H9 (cell line): Measurements from ENCODE around the gene SLC7A14. TPM values are rescaled to one million over a fixed set of nuclear protein-coding genes. Genes with fewer than 3 reads are reported as not detected.

Experiments
- DNase-seq: peaks from one replicate; pipeline ENCODE4 v3.0.0-alpha.2; 2017
- H2AFZ ChIP-seq: one replicate; pipeline ENCODE4 v1.6.1; 2013; ENCODE audit warnings: mild to moderate bottlenecking, low read length, control low read depth, moderate library complexity
- H2AK5ac ChIP-seq: 2 replicates; pipeline ENCODE4 v1.6.1; 2013; ENCODE audit warnings: low read length, control low read depth, mixed read lengths; ENCODE audit not compliant: insufficient read length
- H2BK120ac ChIP-seq: one replicate; pipeline ENCODE4 v1.6.1; 2013; ENCODE audit warnings: low read depth, mild to moderate bottlenecking, low read length, control low read depth, inconsistent platforms; ENCODE audit not compliant: poor library complexity, severe bottlenecking
- H2BK12ac ChIP-seq: 2 replicates; pipeline ENCODE4 v1.6.1; 2013; ENCODE audit warnings: low read length, control low read depth, mixed read lengths, low read depth; ENCODE audit not compliant: insufficient read length
- H2BK15ac ChIP-seq: 2 replicates; pipeline ENCODE4 v1.6.1; 2013; ENCODE audit warnings: low read depth, low read length, control low read depth
- H2BK20ac ChIP-seq: one replicate; pipeline ENCODE4 v1.6.1; 2013; ENCODE audit warnings: low read depth, mild to moderate bottlenecking, low read length, control low read depth, inconsistent platforms; ENCODE audit not compliant: poor library complexity, severe bottlenecking
- H2BK5ac ChIP-seq: 2 replicates; pipeline ENCODE4 v1.6.1; 2013; ENCODE audit warnings: low read length, control low read depth, mixed read lengths; ENCODE audit not compliant: insufficient read length
- H3K14ac ChIP-seq: 2 replicates; pipeline ENCODE4 v1.6.1; 2013; ENCODE audit warnings: low read length, control low read depth; ENCODE audit not compliant: insufficient read depth
- H3K18ac ChIP-seq: 2 replicates; pipeline ENCODE4 v1.6.1; 2013; ENCODE audit warnings: low read depth, mild to moderate bottlenecking, mixed read lengths, low read length, control low read depth; ENCODE audit not compliant: insufficient read length
- H3K23ac ChIP-seq: 2 replicates; pipeline ENCODE4 v1.6.1; 2013; ENCODE audit warnings: low read length, control low read depth, mixed read lengths, low read depth; ENCODE audit not compliant: insufficient read length
- H3K23me2 ChIP-seq: 2 replicates; pipeline ENCODE4 v1.6.1; 2013; ENCODE audit warnings: low read depth, mild to moderate bottlenecking, mixed read lengths, low read length, control low read depth; ENCODE audit not compliant: insufficient read length, poor library complexity, severe bottlenecking
- H3K27ac ChIP-seq: 2 replicates; pipeline ENCODE4 v1.5.1; 2013; ENCODE audit warnings: low read length, control low read depth, mixed read lengths, low read depth; ENCODE audit not compliant: insufficient read length
- H3K27me3 ChIP-seq: 2 replicates; pipeline ENCODE4 v1.6.1; 2013; ENCODE audit warnings: low read length, control low read depth, inconsistent platforms; ENCODE audit not compliant: insufficient read depth
- H3K4ac ChIP-seq: 2 replicates; pipeline ENCODE4 v1.6.1; 2013; ENCODE audit warnings: low read depth, mild to moderate bottlenecking, control low read depth, inconsistent platforms, low read length, moderate library complexity
- H3K4me1 ChIP-seq: 2 replicates; pipeline ENCODE4 v1.6.1; 2013; ENCODE audit warnings: low read length, control low read depth, inconsistent platforms; ENCODE audit not compliant: insufficient read depth
- H3K4me2 ChIP-seq: 2 replicates; pipeline ENCODE4 v1.6.1; 2013; ENCODE audit warnings: low read length, control low read depth, mixed read lengths; ENCODE audit not compliant: insufficient read length, insufficient read depth
- H3K56ac ChIP-seq: 2 replicates; pipeline ENCODE4 v1.6.1; 2013; ENCODE audit warnings: low read depth, mild to moderate bottlenecking, mixed read lengths, low read length, control low read depth; ENCODE audit not compliant: insufficient read length
- H3K79me1 ChIP-seq: 2 replicates; pipeline ENCODE4 v1.6.1; 2013; ENCODE audit warnings: low read depth, mild to moderate bottlenecking, moderate library complexity, low read length, control low read depth, inconsistent platforms; ENCODE audit not compliant: insufficient read depth, poor library complexity, severe bottlenecking
- H3K79me2 ChIP-seq: 2 replicates; pipeline ENCODE4 v1.6.1; 2013; ENCODE audit warnings: low read length, control low read depth, inconsistent platforms; ENCODE audit not compliant: insufficient read depth
- H3K9ac ChIP-seq: 2 replicates; pipeline ENCODE4 v1.6.1; 2013; ENCODE audit warnings: low read length, control low read depth, mixed read lengths; ENCODE audit not compliant: insufficient read length; ENCODE audit errors: extremely low read depth
- H3K9me3 ChIP-seq: one replicate; pipeline ENCODE4 v1.6.1; 2013; ENCODE audit warnings: low read depth, low read length, inconsistent platforms; ENCODE audit not compliant: control insufficient read depth
- H3T11ph ChIP-seq: one replicate; pipeline ENCODE4 v1.6.1; 2013; ENCODE audit warnings: mild to moderate bottlenecking, low read length, control low read depth, inconsistent platforms
- H4K20me1 ChIP-seq: one replicate; pipeline ENCODE4 v1.6.1; 2013; ENCODE audit not compliant: control insufficient read depth, insufficient read length, insufficient read depth
- H4K5ac ChIP-seq: 2 replicates; pipeline ENCODE4 v1.6.1; 2013; ENCODE audit warnings: low read depth, mild to moderate bottlenecking, mixed read lengths, low read length, control low read depth; ENCODE audit not compliant: insufficient read length
- H4K8ac ChIP-seq: replicated peaks from 2 replicates; pipeline ENCODE4 v1.6.1; 2013; ENCODE audit warnings: low read length, control low read depth, mixed read lengths, low read depth; ENCODE audit not compliant: insufficient read length
- H4K91ac ChIP-seq: 2 replicates; pipeline ENCODE4 v1.6.1; 2013; ENCODE audit warnings: low read depth, mild to moderate bottlenecking, moderate library complexity, mixed read lengths, low read length, control low read depth; ENCODE audit not compliant: insufficient read length
- H3K27ac Mint-ChIP-seq, 3 experiments: 2 replicates in 2 of 3; 3 replicates in 1 of 3; pipeline ENCODE4 v1.8.0; 2020 to 2021; ENCODE audit warnings: mixed read lengths in 3 of 3, mild to moderate bottlenecking in 1 of 3, moderate library complexity in 1 of 3
- H3K27me3 Mint-ChIP-seq: 2 replicates; pipeline ENCODE4 v1.8.0; 2021; ENCODE audit warnings: low read depth, mild to moderate bottlenecking, moderate library complexity, mixed read lengths
- H3K36me3 Mint-ChIP-seq, 3 experiments: 2 replicates in 2 of 3; 3 replicates in 1 of 3; pipeline ENCODE4 v1.8.0; 2020 to 2021; ENCODE audit warnings: low read depth in 3 of 3, mixed read lengths in 3 of 3; ENCODE audit not compliant: insufficient read depth in 1 of 3
- H3K4me1 Mint-ChIP-seq, 2 experiments: 2 replicates each; pipeline ENCODE4 v1.8.0; 2020; ENCODE audit warnings: mixed read lengths in 2 of 2
- H3K4me3 Mint-ChIP-seq, 2 experiments: 2 replicates in 1 of 2; 3 replicates in 1 of 2; pipeline ENCODE4 v1.8.0; 2020 to 2021; ENCODE audit warnings: mild to moderate bottlenecking in 2 of 2, mixed read lengths in 2 of 2, moderate library complexity in 1 of 2
- H3K9me3 Mint-ChIP-seq, 2 experiments: 2 replicates in 1 of 2; 3 replicates in 1 of 2; pipeline ENCODE4 v1.8.0; 2020; ENCODE audit warnings: mild to moderate bottlenecking in 2 of 2, mixed read lengths in 2 of 2, moderate library complexity in 1 of 2
- WGBS: extraction: QIAGEN DNeasy Blood & Tissue Kit; methylation state at CpG from one replicate; pipeline ENCODE4 v1.1.7; 2013; ENCODE audit warnings: missing lambda C conversion rate, low lambda C conversion rate, mixed read lengths; ENCODE audit not compliant: insufficient read length; ENCODE audit errors: extremely low coverage; 5-methylcytosine and 5-hydroxymethylcytosine counted together
- total RNA-seq: library from RNA; stranded (reverse); gene quantifications from 2 replicates; pipeline ENCODE4 v1.2.1, GENCODE V29; 2021
- TF ChIP-seq, protein P1 (sequence below): fragments of 200-600 bp; sonication (generic); conservative IDR thresholded peaks from 3 replicates; pipeline ENCODE4 v1.8.0; 2021; ENCODE audit warnings: antibody characterized with exemption, mild to moderate bottlenecking

The SLC7A14 gene
- total RNA-seq, 1 experiment from 2014 or later, result 0.42 TPM

DNA sequence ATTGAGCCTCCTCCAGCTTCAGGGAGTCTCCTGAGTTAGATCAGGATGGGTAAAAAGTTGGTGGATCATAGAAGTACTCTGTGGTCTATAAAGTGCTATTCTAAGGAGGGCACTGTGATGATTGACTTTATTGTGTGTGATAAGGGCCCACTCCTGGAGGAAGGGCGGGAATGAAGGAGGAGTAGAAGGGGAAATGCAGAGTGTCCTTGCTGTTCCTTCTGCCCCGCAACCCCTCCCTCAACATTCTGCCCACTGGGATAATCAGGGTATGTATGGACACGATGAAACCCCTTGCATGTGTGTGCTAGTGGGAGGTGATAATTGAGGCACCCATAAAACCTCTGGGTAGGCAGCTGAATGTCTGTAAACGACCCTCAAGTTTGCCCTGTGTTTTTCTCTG lies 101.0 kb downstream of the SLC7A14 start:
- no peak overlapping the region for H3K18ac ChIP-seq
- no peak overlapping the region for H3K4me2 ChIP-seq
- no peak overlapping the region for H3K4ac ChIP-seq
- no peak overlapping the region for H4K8ac ChIP-seq
- no peak overlapping the region for H3K23ac ChIP-seq
- no peak overlapping the region for H2AFZ ChIP-seq
- H2BK12ac ChIP-seq, result no peak overlapping the region
- H2BK15ac ChIP-seq, result no peak overlapping the region
- no peaks in the 10 kb centered on the region; the same call in 1 of the 2 replicates for H3K27me3 Mint-ChIP-seq
- H3K56ac ChIP-seq, result no peak overlapping the region
- H4K20me1 ChIP-seq, result no peaks in the 10 kb centered on the region
- no peaks in the 10 kb centered on the region for H3K27me3 ChIP-seq
- H3K9me3 ChIP-seq, result no peaks in the 10 kb centered on the region
- H3K79me2 ChIP-seq, result no peaks in the 10 kb centered on the region
- H2AK5ac ChIP-seq, result no peak overlapping the region
- H3K79me1 ChIP-seq, result no peaks in the 10 kb centered on the region
- H2BK20ac ChIP-seq, result no peak overlapping the region
- no peak overlapping the region for H4K91ac ChIP-seq
- H3K9ac ChIP-seq, result no peak overlapping the region
- no peak overlapping the region for H3T11ph ChIP-seq
- no peak overlapping the region for H4K5ac ChIP-seq
- no peak overlapping the region for H3K27ac ChIP-seq
- no peak overlapping the region for H3K27ac Mint-ChIP-seq
- no peak overlapping the region for H2BK120ac ChIP-seq
- peaks cover 0 to 2% of the 10 kb centered on the region in 2 experiments; a peak in 1 of 5 replicates for H3K9me3 Mint-ChIP-seq
- DNase-seq, result no peak
- TF ChIP-seq, protein P1, sequence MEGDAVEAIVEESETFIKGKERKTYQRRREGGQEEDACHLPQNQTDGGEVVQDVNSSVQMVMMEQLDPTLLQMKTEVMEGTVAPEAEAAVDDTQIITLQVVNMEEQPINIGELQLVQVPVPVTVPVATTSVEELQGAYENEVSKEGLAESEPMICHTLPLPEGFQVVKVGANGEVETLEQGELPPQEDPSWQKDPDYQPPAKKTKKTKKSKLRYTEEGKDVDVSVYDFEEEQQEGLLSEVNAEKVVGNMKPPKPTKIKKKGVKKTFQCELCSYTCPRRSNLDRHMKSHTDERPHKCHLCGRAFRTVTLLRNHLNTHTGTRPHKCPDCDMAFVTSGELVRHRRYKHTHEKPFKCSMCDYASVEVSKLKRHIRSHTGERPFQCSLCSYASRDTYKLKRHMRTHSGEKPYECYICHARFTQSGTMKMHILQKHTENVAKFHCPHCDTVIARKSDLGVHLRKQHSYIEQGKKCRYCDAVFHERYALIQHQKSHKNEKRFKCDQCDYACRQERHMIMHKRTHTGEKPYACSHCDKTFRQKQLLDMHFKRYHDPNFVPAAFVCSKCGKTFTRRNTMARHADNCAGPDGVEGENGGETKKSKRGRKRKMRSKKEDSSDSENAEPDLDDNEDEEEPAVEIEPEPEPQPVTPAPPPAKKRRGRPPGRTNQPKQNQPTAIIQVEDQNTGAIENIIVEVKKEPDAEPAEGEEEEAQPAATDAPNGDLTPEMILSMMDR, result no peak
- no peak overlapping the region for H2BK5ac ChIP-seq
- WGBS, result no CpG with 5 or more reads among the region's 4 CpGs
- H3K4me1 ChIP-seq, result peaks cover 4% of the 10 kb centered on the region; the same call in 1 of the 2 replicates
- no peak overlapping the region for H3K14ac ChIP-seq
- H3K4me3 Mint-ChIP-seq, result no peak overlapping the region
- H3K36me3 Mint-ChIP-seq, result peaks cover 0 to 4% (median 0%) of the 10 kb centered on the region in 3 experiments; a peak in 2 of 7 replicates
- peaks cover 21 to 24% of the 10 kb centered on the region in 2 experiments for H3K4me1 Mint-ChIP-seq
- H3K23me2 ChIP-seq, result no peaks in the 10 kb centered on the region
